HFFc6 (cell line): ENCODE results near the gene MED23. TPM values are rescaled to one million over a fixed set of nuclear protein-coding genes. Genes with fewer than 3 reads are reported as not detected.

Experiments
- DNase-seq: peaks from one replicate; pipeline ENCODE4 v3.0.0-alpha.2; 2018
- H3K27ac Mint-ChIP-seq: 2 replicates; pipeline ENCODE4 v1.8.0; 2020; ENCODE audit warnings: mild to moderate bottlenecking, mixed read lengths
- H3K27me3 Mint-ChIP-seq: 2 replicates; pipeline ENCODE4 v1.8.0; 2021; ENCODE audit warnings: mild to moderate bottlenecking, moderate library complexity, mixed read lengths; ENCODE audit not compliant: insufficient read depth
- H3K36me3 Mint-ChIP-seq: 2 replicates; pipeline ENCODE4 v1.8.0; 2021; ENCODE audit warnings: low read depth, mixed read lengths
- H3K4me1 Mint-ChIP-seq: 2 replicates; pipeline ENCODE4 v1.8.0; 2020; ENCODE audit warnings: low read depth, mixed read lengths
- H3K4me3 Mint-ChIP-seq: 2 replicates; pipeline ENCODE4 v1.8.0; 2020; ENCODE audit warnings: mild to moderate bottlenecking, moderate library complexity, mixed read lengths
- H3K9me3 Mint-ChIP-seq: 2 replicates; pipeline ENCODE4 v1.8.0; 2020; ENCODE audit warnings: mild to moderate bottlenecking, mixed read lengths
- CTCF ChIP-seq: fragments of 200-600 bp; sonication (generic); IDR thresholded peaks from 2 replicates; pipeline ENCODE4 v1.5.0; 2021; ENCODE audit warnings: antibody characterized with exemption, mild to moderate bottlenecking
- total RNA-seq, 6 experiments: library from RNA; stranded (reverse); fragmentation: NEBNext Ultra II Directional; extraction: Animal tissue kit (Norgen Biotek cat#: 25700); gene quantifications; 2 replicates in 1 of 6; 3 replicates in 5 of 6; pipeline ENCODE4 v1.2.3, GENCODE V29; 2021

Gene MED23
- total RNA-seq, 6 experiments from 2014 or later: 20.5 to 27.3 (median 23.8) TPM

- peak; percentile 63 for DNase-seq
- H3K27me3 Mint-ChIP-seq: no peaks in the 10 kb centered on the region
- H3K27ac Mint-ChIP-seq: peak overlapping the region; percentile 32
Measured at GRCh38 chr6:131660195-131660594, 32.2 kb upstream of the MED23 start.

GRCh38 chr6:131658287-131658686, 30.2 kb upstream of the MED23 start:
- no peak for DNase-seq
- TF ChIP-seq CTCF: no peak
- peaks cover 53% of the 10 kb centered on the region for H3K4me1 Mint-ChIP-seq
- H3K9me3 Mint-ChIP-seq: no peaks in the 10 kb centered on the region
- H3K27me3 Mint-ChIP-seq: no peaks in the 10 kb centered on the region
- no peaks in the 10 kb centered on the region for H3K36me3 Mint-ChIP-seq
- peak overlapping the region; percentile 83; the same call in 1 of the 2 replicates for H3K27ac Mint-ChIP-seq
- H3K4me3 Mint-ChIP-seq: no peak overlapping the region

More at GRCh38 chr6:131660195-131660594, 32.2 kb upstream of the MED23 start:
- no peak for TF ChIP-seq CTCF
- Mint-ChIP-seq H3K36me3 (no peaks in the 10 kb centered on the region), H3K4me1 (peaks cover 52% of the 10 kb centered on the region), H3K9me3 (no peaks in the 10 kb centered on the region), H3K4me3 (no peak overlapping the region)

GRCh38 chr6:131657630-131658111, 29.6 kb upstream of the MED23 start:
- Mint-ChIP-seq H3K27me3 (no peaks in the 10 kb centered on the region), H3K27ac (peak overlapping the region; percentile 83), H3K9me3 (no peaks in the 10 kb centered on the region), H3K36me3 (no peaks in the 10 kb centered on the region), H3K4me3 (peak overlapping the region; percentile 61), H3K4me1 (peaks cover 56% of the 10 kb centered on the region)
- TF ChIP-seq CTCF: no peak
- peak; percentile 90 for DNase-seq

GRCh38 chr6:131657222-131657621, 29.2 kb upstream of the MED23 start:
- no peaks in the 10 kb centered on the region for H3K36me3 Mint-ChIP-seq
- no peaks in the 10 kb centered on the region for H3K9me3 Mint-ChIP-seq
- H3K27ac Mint-ChIP-seq: peak overlapping the region; percentile 83
- no peak for TF ChIP-seq CTCF
- no peak for DNase-seq
- peak overlapping the region; percentile 61; the same call in 1 of the 2 replicates for H3K4me3 Mint-ChIP-seq
- H3K27me3 Mint-ChIP-seq: no peaks in the 10 kb centered on the region
- H3K4me1 Mint-ChIP-seq: peaks cover 61% of the 10 kb centered on the region

- no peaks in the 10 kb centered on the region for H3K27me3 Mint-ChIP-seq
- H3K36me3 Mint-ChIP-seq: no peaks in the 10 kb centered on the region
- no peaks in the 10 kb centered on the region for H3K9me3 Mint-ChIP-seq
- no peak for DNase-seq
- no peak for TF ChIP-seq CTCF
- no peak overlapping the region for H3K27ac Mint-ChIP-seq
- H3K4me1 Mint-ChIP-seq: peaks cover 61% of the 10 kb centered on the region
- H3K4me3 Mint-ChIP-seq: no peak overlapping the region
Measured at GRCh38 chr6:131656667-131657066, 28.6 kb upstream of the MED23 start.
